Midbrain (tissue), 1 donor: Measurements from ENCODE around the gene ZFYVE28.

ENCODE experiments used
- DNase-seq: peaks from one replicate; lab custom pipeline; 2025; lab: John Stamatoyannopoulos, UW

ZFYVE28 gene

GRCh38 chr4:2333356-2333841 lies 85.0 kb downstream of the ZFYVE28 start:
- no peak for DNase-seq

GRCh38 chr4:2332976-2333319 lies 85.5 kb downstream of the ZFYVE28 start:
- DNase-seq = no peak

GRCh38 chr4:2332201-2332975 lies 86.1 kb downstream of the ZFYVE28 start:
- no peak for DNase-seq

GRCh38 chr4:2331519-2332200 lies 86.8 kb downstream of the ZFYVE28 start:
- DNase-seq = no peak

GRCh38 chr4:2331043-2331420 lies 87.4 kb downstream of the ZFYVE28 start:
- DNase-seq = no peak

- DNase-seq = no peak
These were observed 88.1 kb downstream of the ZFYVE28 start for GRCh38 chr4:2330091-2331042.

- no peak for DNase-seq
These were observed 90.9 kb downstream of the ZFYVE28 start for GRCh38 chr4:2327579-2327978.

- DNase-seq = no peak
These were observed 93.6 kb downstream of the ZFYVE28 start for GRCh38 chr4:2324891-2325290.

GRCh38 chr4:2322841-2323240 lies 95.6 kb downstream of the ZFYVE28 start:
- DNase-seq = no peak

GRCh38 chr4:2322227-2322626 lies 96.2 kb downstream of the ZFYVE28 start:
- no peak for DNase-seq

- no peak for DNase-seq
These were observed 96.9 kb downstream of the ZFYVE28 start for GRCh38 chr4:2321279-2322196.

GRCh38 chr4:2320746-2321145 lies 97.7 kb downstream of the ZFYVE28 start:
- DNase-seq = no peak

- DNase-seq = no peak
These were observed 98.3 kb downstream of the ZFYVE28 start for GRCh38 chr4:2320152-2320551.

GRCh38 chr4:2318885-2319284 lies 99.6 kb downstream of the ZFYVE28 start:
- DNase-seq = no peak

GRCh38 chr4:2318476-2318875 lies 100.0 kb downstream of the ZFYVE28 start:
- no peak for DNase-seq

- no peak for DNase-seq
These were observed 105.1 kb downstream of the ZFYVE28 start for GRCh38 chr4:2313366-2313765.

GRCh38 chr4:2306773-2307410 lies 111.6 kb downstream of the ZFYVE28 start:
- no peak for DNase-seq

- no peak for DNase-seq
These were observed 112.5 kb downstream of the ZFYVE28 start for GRCh38 chr4:2305766-2306501.

GRCh38 chr4:2304877-2305561 lies 113.4 kb downstream of the ZFYVE28 start:
- DNase-seq = no peak
